Middle frontal gyrus (tissue), 1 donor: ENCODE data around the gene GOLGA3.
"Not testable (repeated sequence)": the region's sequence is repeated elsewhere in the genome, so short reads cannot be mapped to it uniquely, and the experiment has no call there.

Experiments used
- DNase-seq: peaks from one replicate; pipeline ENCODE4 v3.0.0-alpha.2; 2015; ENCODE audit warnings: low spot score; ENCODE audit errors: extremely low spot score

GOLGA3 gene

GRCh38 chr12:132812631-132813305, 15.9 kb downstream of the GOLGA3 start:
- no peak for DNase-seq

GRCh38 chr12:132809391-132809790, 19.3 kb downstream of the GOLGA3 start:
- not testable (repeated sequence) for DNase-seq

- peak; percentile 44 for DNase-seq
Measured at GRCh38 chr12:132807295-132808092, 21.2 kb downstream of the GOLGA3 start.

- peak; percentile 12 for DNase-seq
Measured at GRCh38 chr12:132806857-132807256, 21.8 kb downstream of the GOLGA3 start.

- DNase-seq: no peak
Measured at GRCh38 chr12:132804426-132804861, 24.2 kb downstream of the GOLGA3 start.

- DNase-seq: no peak
Measured at GRCh38 chr12:132803888-132804287, 24.8 kb downstream of the GOLGA3 start.

GRCh38 chr12:132803125-132803524, 25.5 kb downstream of the GOLGA3 start:
- DNase-seq: no peak

GRCh38 chr12:132801741-132802140, 26.9 kb downstream of the GOLGA3 start:
- no peak for DNase-seq

GRCh38 chr12:132798836-132799235, 29.8 kb downstream of the GOLGA3 start:
- no peak for DNase-seq

- no peak for DNase-seq
Measured at GRCh38 chr12:132797820-132798570, 30.7 kb downstream of the GOLGA3 start.

GRCh38 chr12:132795847-132796246, 32.8 kb downstream of the GOLGA3 start:
- no peak for DNase-seq

- not testable (repeated sequence) for DNase-seq
Measured at GRCh38 chr12:132791940-132792339, 36.7 kb downstream of the GOLGA3 start.

- DNase-seq: no peak
Measured at GRCh38 chr12:132789099-132789471, 39.6 kb downstream of the GOLGA3 start.

- no peak for DNase-seq
Measured at GRCh38 chr12:132788375-132789098, 40.1 kb downstream of the GOLGA3 start.

- DNase-seq: no peak
Measured at GRCh38 chr12:132787877-132788276, 40.8 kb downstream of the GOLGA3 start.

GRCh38 chr12:132786192-132786591, 42.5 kb downstream of the GOLGA3 start:
- DNase-seq: no peak

- DNase-seq: no peak
Measured at GRCh38 chr12:132784580-132784979, 44.1 kb downstream of the GOLGA3 start.

- no peak for DNase-seq
Measured at GRCh38 chr12:132783917-132784531, 44.6 kb downstream of the GOLGA3 start.

GRCh38 chr12:132781938-132782337, 46.7 kb downstream of the GOLGA3 start:
- no peak for DNase-seq

- DNase-seq: no peak
Measured at GRCh38 chr12:132779781-132780353, 48.8 kb downstream of the GOLGA3 start.

GRCh38 chr12:132777614-132778013, 51.1 kb downstream of the GOLGA3 start:
- no peak for DNase-seq
